Keratinocyte (primary cell): ENCODE measurements around the gene KLK8.

Source experiments
- EZH2 ChIP-seq: IDR thresholded peaks from one replicate; pipeline ENCODE4 v1.6.1; 2012; ENCODE audit warnings: inconsistent platforms, mild to moderate bottlenecking, low read length, moderate library complexity
- TF ChIP-seq, protein P1 (sequence below), 3 experiments: IDR thresholded peaks in 1 of 3; conservative IDR thresholded peaks in 1 of 3; optimal IDR thresholded peaks in 1 of 3; 2 replicates in 2 of 3; 3 replicates in 1 of 3; pipeline versions ENCODE3 to v1.5.1; 2011; ENCODE audit warnings: low read length in 3 of 3, mild to moderate bottlenecking in 3 of 3, moderate library complexity in 2 of 3, control low read depth in 1 of 3, inconsistent platforms in 1 of 3; ENCODE audit not compliant: insufficient read depth in 2 of 3; ENCODE audit errors: extremely low read depth in 1 of 3

DNA sequence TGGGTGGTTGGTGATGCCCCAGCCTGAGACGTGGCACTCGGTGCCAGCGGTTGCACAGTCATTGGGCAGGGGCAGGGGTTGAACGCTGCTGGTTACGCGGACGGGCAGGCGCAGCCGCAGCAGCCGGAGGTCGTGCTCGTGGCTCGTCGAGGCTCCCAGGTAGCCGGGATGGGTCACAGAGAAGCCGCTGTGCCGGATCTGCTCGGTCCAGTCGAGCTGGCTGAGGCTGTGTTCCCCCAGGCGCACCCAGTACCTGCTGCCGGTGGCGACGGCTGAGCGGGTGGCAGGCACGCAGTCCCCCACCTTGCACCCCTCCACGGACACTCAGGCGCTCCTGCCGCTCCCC, 30.4 kb upstream of the KLK8 start:
- TF ChIP-seq, protein P1, sequence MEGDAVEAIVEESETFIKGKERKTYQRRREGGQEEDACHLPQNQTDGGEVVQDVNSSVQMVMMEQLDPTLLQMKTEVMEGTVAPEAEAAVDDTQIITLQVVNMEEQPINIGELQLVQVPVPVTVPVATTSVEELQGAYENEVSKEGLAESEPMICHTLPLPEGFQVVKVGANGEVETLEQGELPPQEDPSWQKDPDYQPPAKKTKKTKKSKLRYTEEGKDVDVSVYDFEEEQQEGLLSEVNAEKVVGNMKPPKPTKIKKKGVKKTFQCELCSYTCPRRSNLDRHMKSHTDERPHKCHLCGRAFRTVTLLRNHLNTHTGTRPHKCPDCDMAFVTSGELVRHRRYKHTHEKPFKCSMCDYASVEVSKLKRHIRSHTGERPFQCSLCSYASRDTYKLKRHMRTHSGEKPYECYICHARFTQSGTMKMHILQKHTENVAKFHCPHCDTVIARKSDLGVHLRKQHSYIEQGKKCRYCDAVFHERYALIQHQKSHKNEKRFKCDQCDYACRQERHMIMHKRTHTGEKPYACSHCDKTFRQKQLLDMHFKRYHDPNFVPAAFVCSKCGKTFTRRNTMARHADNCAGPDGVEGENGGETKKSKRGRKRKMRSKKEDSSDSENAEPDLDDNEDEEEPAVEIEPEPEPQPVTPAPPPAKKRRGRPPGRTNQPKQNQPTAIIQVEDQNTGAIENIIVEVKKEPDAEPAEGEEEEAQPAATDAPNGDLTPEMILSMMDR (optimal IDR thresholded peaks at IDR 0.05 in 1 of 3, IDR thresholded peaks at IDR 0.05 in 1 of 3, conservative IDR thresholded peaks at IDR 0.05 in 1 of 3; ENCODE audit: extremely low read depth in 1 of 3, insufficient read depth in 2 of 3, low read length in 3 of 3) = no peak
- no peak for TF ChIP-seq EZH2
